ENCODE measurements around the gene TMC3. TPM values are rescaled to one million over a fixed set of nuclear protein-coding genes. Genes with fewer than 3 reads are reported as not detected.

Gene TMC3
- total and polyA plus RNA-seq, 10 of the 15 experiments (the other 5 are each of a cell fraction or from before 2014, with no cell fraction given) = 0.03 to 0.04 (median 0.04) TPM; not detected in 7

DNA sequence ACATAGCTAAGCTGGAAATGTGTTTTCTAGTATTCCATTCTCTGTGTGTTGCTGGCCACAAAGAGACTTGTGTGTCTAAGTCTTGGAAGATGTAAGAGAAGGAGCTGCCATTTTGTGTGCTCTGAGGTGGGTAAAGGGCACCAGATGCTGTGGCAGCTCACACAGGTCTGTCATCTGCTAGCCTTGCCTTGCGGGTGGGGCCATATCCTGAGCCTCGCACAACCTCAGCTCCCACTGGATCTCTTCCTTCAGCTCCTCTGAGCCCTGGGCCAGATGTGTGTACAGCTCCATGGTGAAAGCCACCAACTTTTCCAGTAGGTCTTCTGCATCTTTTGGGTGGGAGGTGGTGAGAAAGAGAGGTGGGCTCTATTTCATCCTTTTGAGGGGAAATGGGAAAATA lies 6.7 kb upstream of the TMC3 start:
- SMC1A ChIA-PET (ENCODE audit: uncharacterized antibody, unreplicated experiment) = interaction anchor here (1.2 kb wide), 1 partner anchor 105 kb away, joined by 3 read pairs; no protein-coding TSS in a partner anchor
- RAD21 ChIA-PET (ENCODE audit: unreplicated experiment) = interaction anchor here (0.9 kb wide), 1 partner anchor 44 kb away, joined by 3 read pairs; no protein-coding TSS in a partner anchor
- no peaks in the 10 kb centered on the region for H3K36me3 ChIP-seq (ENCODE audit: control insufficient read depth in 2 of 2, insufficient read depth in 2 of 2, low read length in 1 of 2)
- H3K9me3 ChIP-seq (replicated peaks; ENCODE audit: control insufficient read depth, insufficient read depth, low read length) = no peaks in the 10 kb centered on the region
- in situ Hi-C loops (cut with MboI) = no loop called here
- intact Hi-C loops (cut with micrococcal nuclease; ENCODE audit: unreplicated experiment) = no loop called here
- no peak for DNase-seq (ENCODE audit: low read depth, low spot score)
- no peak for ATAC-seq
- H4K20me1 ChIP-seq (ENCODE audit: control insufficient read depth, insufficient read depth) = no peaks in the 10 kb centered on the region
- no peak overlapping the region for H3K4me2 ChIP-seq (ENCODE audit: control insufficient read depth, insufficient read depth)
- BruUV-seq (replicated peaks) = no TSS peak
- CTCF ChIA-PET = interaction anchor here (1.2 to 1.8 kb wide), 2 partner anchors 20 to 114 kb away, joined by 3 to 10 read pairs; no protein-coding TSS in a partner anchor
- no peaks in the 10 kb centered on the region for H3K79me2 ChIP-seq (ENCODE audit: control insufficient read depth, insufficient read depth, low read length)
- no peak overlapping the region for H2AFZ ChIP-seq (ENCODE audit: control insufficient read depth, low read depth, low read length)
- POLR2A ChIA-PET = no interaction called here
- no peak overlapping the region for H3K27ac ChIP-seq (ENCODE audit: control insufficient read depth, insufficient read depth)
- H3K4me3 ChIP-seq = no peak overlapping the region
- TF ChIP-seq BHLHE40 (IDR thresholded peaks at IDR 0.05; ENCODE audit: borderline replicate concordance in 1 of 2, low read depth in 2 of 2, low read length in 1 of 2) = no peak
- TF ChIP-seq PML (IDR thresholded peaks at IDR 0.05; ENCODE audit: low read length) = no peak
- no peak for TF ChIP-seq EGR1 (IDR thresholded peaks at IDR 0.05; ENCODE audit: borderline replicate concordance in 1 of 2, low read depth in 2 of 2, low read length in 2 of 2)
- TF ChIP-seq MYB (IDR thresholded peaks at IDR 0.05; ENCODE audit: borderline replicate concordance, low read depth, low read length) = no peak
- TF ChIP-seq RBBP5 (conservative IDR thresholded peaks at IDR 0.05) = no peak
- TF ChIP-seq ETV6 (conservative IDR thresholded peaks at IDR 0.05 in 1 of 2, IDR thresholded peaks at IDR 0.05 in 1 of 2; ENCODE audit: borderline replicate concordance in 1 of 2, low read depth in 1 of 2) = no peak
- TF ChIP-seq RCOR1 (conservative IDR thresholded peaks at IDR 0.05; ENCODE audit: low read depth, low read length) = no peak
- TF ChIP-seq, protein P1, sequence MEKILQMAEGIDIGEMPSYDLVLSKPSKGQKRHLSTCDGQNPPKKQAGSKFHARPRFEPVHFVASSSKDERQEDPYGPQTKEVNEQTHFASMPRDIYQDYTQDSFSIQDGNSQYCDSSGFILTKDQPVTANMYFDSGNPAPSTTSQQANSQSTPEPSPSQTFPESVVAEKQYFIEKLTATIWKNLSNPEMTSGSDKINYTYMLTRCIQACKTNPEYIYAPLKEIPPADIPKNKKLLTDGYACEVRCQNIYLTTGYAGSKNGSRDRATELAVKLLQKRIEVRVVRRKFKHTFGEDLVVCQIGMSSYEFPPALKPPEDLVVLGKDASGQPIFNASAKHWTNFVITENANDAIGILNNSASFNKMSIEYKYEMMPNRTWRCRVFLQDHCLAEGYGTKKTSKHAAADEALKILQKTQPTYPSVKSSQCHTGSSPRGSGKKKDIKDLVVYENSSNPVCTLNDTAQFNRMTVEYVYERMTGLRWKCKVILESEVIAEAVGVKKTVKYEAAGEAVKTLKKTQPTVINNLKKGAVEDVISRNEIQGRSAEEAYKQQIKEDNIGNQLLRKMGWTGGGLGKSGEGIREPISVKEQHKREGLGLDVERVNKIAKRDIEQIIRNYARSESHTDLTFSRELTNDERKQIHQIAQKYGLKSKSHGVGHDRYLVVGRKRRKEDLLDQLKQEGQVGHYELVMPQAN (conservative IDR thresholded peaks at IDR 0.05) = no peak
- no peak for TF ChIP-seq CREB1 (IDR thresholded peaks at IDR 0.05; ENCODE audit: low read depth)
- TF ChIP-seq GABPA (IDR thresholded peaks at IDR 0.05; ENCODE audit: low read depth) = no peak
- no peak for TF ChIP-seq YBX1 (IDR thresholded peaks at IDR 0.05)
- TF ChIP-seq, protein P2, sequence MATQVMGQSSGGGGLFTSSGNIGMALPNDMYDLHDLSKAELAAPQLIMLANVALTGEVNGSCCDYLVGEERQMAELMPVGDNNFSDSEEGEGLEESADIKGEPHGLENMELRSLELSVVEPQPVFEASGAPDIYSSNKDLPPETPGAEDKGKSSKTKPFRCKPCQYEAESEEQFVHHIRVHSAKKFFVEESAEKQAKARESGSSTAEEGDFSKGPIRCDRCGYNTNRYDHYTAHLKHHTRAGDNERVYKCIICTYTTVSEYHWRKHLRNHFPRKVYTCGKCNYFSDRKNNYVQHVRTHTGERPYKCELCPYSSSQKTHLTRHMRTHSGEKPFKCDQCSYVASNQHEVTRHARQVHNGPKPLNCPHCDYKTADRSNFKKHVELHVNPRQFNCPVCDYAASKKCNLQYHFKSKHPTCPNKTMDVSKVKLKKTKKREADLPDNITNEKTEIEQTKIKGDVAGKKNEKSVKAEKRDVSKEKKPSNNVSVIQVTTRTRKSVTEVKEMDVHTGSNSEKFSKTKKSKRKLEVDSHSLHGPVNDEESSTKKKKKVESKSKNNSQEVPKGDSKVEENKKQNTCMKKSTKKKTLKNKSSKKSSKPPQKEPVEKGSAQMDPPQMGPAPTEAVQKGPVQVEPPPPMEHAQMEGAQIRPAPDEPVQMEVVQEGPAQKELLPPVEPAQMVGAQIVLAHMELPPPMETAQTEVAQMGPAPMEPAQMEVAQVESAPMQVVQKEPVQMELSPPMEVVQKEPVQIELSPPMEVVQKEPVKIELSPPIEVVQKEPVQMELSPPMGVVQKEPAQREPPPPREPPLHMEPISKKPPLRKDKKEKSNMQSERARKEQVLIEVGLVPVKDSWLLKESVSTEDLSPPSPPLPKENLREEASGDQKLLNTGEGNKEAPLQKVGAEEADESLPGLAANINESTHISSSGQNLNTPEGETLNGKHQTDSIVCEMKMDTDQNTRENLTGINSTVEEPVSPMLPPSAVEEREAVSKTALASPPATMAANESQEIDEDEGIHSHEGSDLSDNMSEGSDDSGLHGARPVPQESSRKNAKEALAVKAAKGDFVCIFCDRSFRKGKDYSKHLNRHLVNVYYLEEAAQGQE (IDR thresholded peaks at IDR 0.05; ENCODE audit: low read depth, low read length) = no peak
- peaks cover 0 to 1% of the 10 kb centered on the region in 2 experiments; a peak in 2 of 4 replicates for H3K27me3 ChIP-seq (replicated peaks in 1 of 2; ENCODE audit: control insufficient read depth in 2 of 2, insufficient read depth in 2 of 2, low read length in 1 of 2)
- 97% methylated on average over 2 of the region's 2 CpGs for WGBS (ENCODE audit: insufficient coverage, insufficient replicate concordance, low lambda C conversion rate, missing lambda C conversion rate)
- FAIRE-seq = no peak
- H3K9ac ChIP-seq (ENCODE audit: control insufficient read depth, insufficient read depth, low read length) = no peak overlapping the region
- H3K4me1 ChIP-seq (ENCODE audit: control insufficient read depth, insufficient read depth, low read length) = no peaks in the 10 kb centered on the region
